SU-DHL-6 (cell line): ENCODE data around the gene CD70.
A peak's percentile ranks its signal among the peaks of the same experiment; 100 is the strongest.

Experiments
- H2AFZ ChIP-seq: fragments of 200-600 bp; sonication (generic); 2 replicates; pipeline ENCODE4 v1.6.1; 2014; ENCODE audit warnings: low read depth, mild to moderate bottlenecking, moderate library complexity, mixed read lengths, antibody characterized with exemption, low read length; ENCODE audit not compliant: severe bottlenecking
- H3F3A ChIP-seq: fragments of 200-600 bp; shearing (Covaris generic); 2 replicates; pipeline ENCODE4 v1.6.0; 2016; ENCODE audit warnings: antibody characterized with exemption, mild to moderate bottlenecking; ENCODE audit not compliant: insufficient read depth
- H3K27ac ChIP-seq: fragments of 200-600 bp; sonication (generic); 2 replicates; pipeline ENCODE4 v1.5.1; 2016; ENCODE audit warnings: low read depth, mild to moderate bottlenecking, low read length, moderate library complexity, mixed read lengths
- H3K27me3 ChIP-seq: fragments of 200-600 bp; sonication (generic), shearing (Covaris generic); 2 replicates; pipeline ENCODE4 v1.6.0; 2014; ENCODE audit warnings: mild to moderate bottlenecking, low read length
- H3K36me3 ChIP-seq: fragments of 200-600 bp; sonication (generic); 2 replicates; pipeline ENCODE4 v1.6.1; 2014; ENCODE audit warnings: mild to moderate bottlenecking, low read length, mixed read lengths
- H3K4me2 ChIP-seq: fragments of 300-600, 200-600 bp; shearing (Covaris generic), sonication (generic); 2 replicates; pipeline ENCODE4 v1.6.0; 2014; ENCODE audit warnings: low read length, low read depth, mild to moderate bottlenecking; ENCODE audit not compliant: poor library complexity, severe bottlenecking
- H3K4me3 ChIP-seq: fragments of 200-600 bp; sonication (generic); 2 replicates; pipeline ENCODE4 v1.5.1; 2014; ENCODE audit warnings: antibody characterized with exemption, low read length, mild to moderate bottlenecking, mixed read lengths; ENCODE audit not compliant: insufficient read depth, poor library complexity, severe bottlenecking
- H3K79me2 ChIP-seq: fragments of 200-600 bp; sonication (generic); 2 replicates; pipeline ENCODE4 v1.6.1; 2014; ENCODE audit warnings: mild to moderate bottlenecking, low read length, moderate library complexity; ENCODE audit not compliant: insufficient read depth
- H3K9ac ChIP-seq: fragments of 200-600 bp; sonication (generic); 2 replicates; pipeline ENCODE4 v1.7.0; 2014; ENCODE audit warnings: mild to moderate bottlenecking, low read length
- H3K9me2 ChIP-seq: fragments of 200-600 bp; sonication (generic); replicated peaks from 2 replicates; pipeline ENCODE4 v1.6.1; 2014; ENCODE audit warnings: low read length; ENCODE audit not compliant: insufficient read depth
- H3K9me3 ChIP-seq: fragments of 200-600 bp; sonication (generic); 2 replicates; pipeline ENCODE4 v1.6.1; 2014; ENCODE audit warnings: low read length, mixed read lengths; ENCODE audit not compliant: insufficient read depth
- H4K20me1 ChIP-seq: fragments of 200-600 bp; sonication (generic); 2 replicates; pipeline ENCODE4 v1.6.1; 2014; ENCODE audit warnings: low read depth, mild to moderate bottlenecking, antibody characterized with exemption, low read length, moderate library complexity, mixed read lengths
- CTCF ChIP-seq: fragments of 200-600 bp; sonication (generic); IDR thresholded peaks from one replicate; pipeline ENCODE4 v1.5.1; 2017; ENCODE audit warnings: antibody characterized with exemption, mild to moderate bottlenecking, low read length, moderate library complexity; ENCODE audit not compliant: insufficient read depth, poor library complexity, severe bottlenecking
- EZH2phosphoT487 ChIP-seq: fragments of 200-600 bp; sonication (generic), shearing (Covaris generic); conservative IDR thresholded peaks from 2 replicates; pipeline ENCODE4 v1.6.1; 2018; ENCODE audit warnings: mild to moderate bottlenecking, antibody characterized with exemption, low read length, moderate library complexity, mixed read lengths

The CD70 gene

GRCh38 chr19:6589711-6590257 is 1.2 kb downstream of the CD70 start:
- H4K20me1 ChIP-seq, result no peaks in the 10 kb centered on the region
- H3K27ac ChIP-seq, result peak overlapping the region; percentile 45
- H3K27me3 ChIP-seq, result no peaks in the 10 kb centered on the region
- H2AFZ ChIP-seq, result peak overlapping the region; percentile 10
- H3K36me3 ChIP-seq, result no peaks in the 10 kb centered on the region
- TF ChIP-seq CTCF (no peak), EZH2phosphoT487 (no peak)
- no peaks in the 10 kb centered on the region for H3K79me2 ChIP-seq
- peak overlapping the region; percentile 66 for H3K4me2 ChIP-seq
- H3F3A ChIP-seq, result peaks cover 5% of the 10 kb centered on the region; the same call in 1 of the 2 replicates
- H3K9me3 ChIP-seq, result no peaks in the 10 kb centered on the region
- no peaks in the 10 kb centered on the region for H3K9me2 ChIP-seq
- H3K9ac ChIP-seq, result peak overlapping the region; percentile 42
- H3K4me3 ChIP-seq, result peak overlapping the region; percentile 33

DNA sequence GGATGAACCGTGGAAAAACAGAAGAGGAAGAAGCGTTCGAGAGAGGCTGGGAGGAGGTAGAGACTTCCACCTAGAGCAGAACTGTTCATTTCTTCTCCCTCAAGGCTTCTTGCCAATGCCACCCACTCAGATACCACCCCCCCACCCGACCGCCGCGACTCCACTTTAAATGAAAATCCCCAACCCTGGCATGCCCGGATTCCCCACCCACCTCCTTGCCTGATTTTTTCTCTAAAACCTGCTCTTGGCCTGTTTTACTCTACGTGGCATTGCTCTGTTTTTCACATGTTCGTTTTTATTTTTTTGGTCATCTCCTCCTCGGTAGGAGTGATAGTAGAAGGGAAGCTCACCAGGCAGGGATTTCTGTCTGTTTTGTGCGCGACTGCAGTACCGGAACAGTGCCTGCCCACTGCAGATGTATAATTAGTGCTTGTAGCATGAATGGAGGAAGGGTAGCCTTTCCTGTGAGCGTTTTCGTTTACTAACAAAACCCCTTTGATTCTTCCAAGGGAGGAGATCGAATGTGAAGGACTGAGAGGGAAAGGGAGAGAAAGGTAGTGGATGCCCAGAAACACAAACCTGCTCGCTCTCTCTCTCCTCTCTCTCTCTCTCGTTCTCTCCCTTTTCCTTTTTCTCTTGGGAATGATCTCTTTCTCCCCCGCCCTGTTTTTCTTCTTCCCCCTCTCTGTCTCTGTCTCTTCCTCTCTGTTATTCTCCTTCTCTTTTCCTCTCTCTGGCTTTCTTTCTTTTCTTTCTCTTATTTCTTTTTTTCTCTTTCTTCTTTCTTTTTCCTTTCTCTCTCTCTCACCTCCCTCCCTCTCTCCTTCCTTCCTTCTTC is 2.2 kb downstream of the CD70 start:
- no peak overlapping the region for H2AFZ ChIP-seq
- no peaks in the 10 kb centered on the region for H3K27me3 ChIP-seq
- H3K79me2 ChIP-seq, result no peaks in the 10 kb centered on the region
- no peaks in the 10 kb centered on the region for H4K20me1 ChIP-seq
- TF ChIP-seq CTCF (no peak), EZH2phosphoT487 (no peak)
- H3K36me3 ChIP-seq, result no peaks in the 10 kb centered on the region
- peak overlapping the region; percentile 48 for H3K27ac ChIP-seq
- H3F3A ChIP-seq, result peaks cover 5% of the 10 kb centered on the region; the same call in 1 of the 2 replicates
- H3K4me2 ChIP-seq, result peak overlapping the region; percentile 66
- peak overlapping the region; percentile 48 for H3K9ac ChIP-seq
- H3K9me3 ChIP-seq, result no peaks in the 10 kb centered on the region
- H3K9me2 ChIP-seq, result no peaks in the 10 kb centered on the region
- peak overlapping the region; percentile 2 for H3K4me3 ChIP-seq

- Histone ChIP-seq H3K4me2 (peak overlapping the region; percentile 66), H3K79me2 (no peaks in the 10 kb centered on the region), H3K9me3 (no peaks in the 10 kb centered on the region), H4K20me1 (no peaks in the 10 kb centered on the region), H2AFZ (no peak overlapping the region), H3K9ac (peak overlapping the region; percentile 48), H3F3A (peaks cover 5% of the 10 kb centered on the region; the same call in 1 of the 2 replicates), H3K9me2 (no peaks in the 10 kb centered on the region), H3K36me3 (no peaks in the 10 kb centered on the region), H3K27ac (peak overlapping the region; percentile 48; the same call in 1 of the 2 replicates), H3K27me3 (no peaks in the 10 kb centered on the region), H3K4me3 (peak overlapping the region; percentile 2)
- TF ChIP-seq EZH2phosphoT487, result no peak
- no peak for TF ChIP-seq CTCF
Measured at GRCh38 chr19:6587998-6588507, 2.9 kb downstream of the CD70 start.
